NCI-H460 (cell line): ENCODE measurements around the gene EVI5. TPM values are rescaled to one million over a fixed set of nuclear protein-coding genes. Genes with fewer than 3 reads are reported as not detected.

ENCODE experiments used
- DNase-seq: peaks from one replicate; pipeline ENCODE4 v3.0.0-alpha.2; 2016; ENCODE audit warnings: low read depth; ENCODE audit errors: extremely low read depth
- total RNA-seq: library from RNA; depleted of rRNA; stranded (reverse); fragments of >200 nt; shearing (Covaris generic); gene quantifications from 2 replicates; pipeline ENCODE4 v1.2.3, GENCODE V29; 2014

Gene EVI5
- total RNA-seq, 1 experiment from 2014 or later = 20.5 TPM

DNA sequence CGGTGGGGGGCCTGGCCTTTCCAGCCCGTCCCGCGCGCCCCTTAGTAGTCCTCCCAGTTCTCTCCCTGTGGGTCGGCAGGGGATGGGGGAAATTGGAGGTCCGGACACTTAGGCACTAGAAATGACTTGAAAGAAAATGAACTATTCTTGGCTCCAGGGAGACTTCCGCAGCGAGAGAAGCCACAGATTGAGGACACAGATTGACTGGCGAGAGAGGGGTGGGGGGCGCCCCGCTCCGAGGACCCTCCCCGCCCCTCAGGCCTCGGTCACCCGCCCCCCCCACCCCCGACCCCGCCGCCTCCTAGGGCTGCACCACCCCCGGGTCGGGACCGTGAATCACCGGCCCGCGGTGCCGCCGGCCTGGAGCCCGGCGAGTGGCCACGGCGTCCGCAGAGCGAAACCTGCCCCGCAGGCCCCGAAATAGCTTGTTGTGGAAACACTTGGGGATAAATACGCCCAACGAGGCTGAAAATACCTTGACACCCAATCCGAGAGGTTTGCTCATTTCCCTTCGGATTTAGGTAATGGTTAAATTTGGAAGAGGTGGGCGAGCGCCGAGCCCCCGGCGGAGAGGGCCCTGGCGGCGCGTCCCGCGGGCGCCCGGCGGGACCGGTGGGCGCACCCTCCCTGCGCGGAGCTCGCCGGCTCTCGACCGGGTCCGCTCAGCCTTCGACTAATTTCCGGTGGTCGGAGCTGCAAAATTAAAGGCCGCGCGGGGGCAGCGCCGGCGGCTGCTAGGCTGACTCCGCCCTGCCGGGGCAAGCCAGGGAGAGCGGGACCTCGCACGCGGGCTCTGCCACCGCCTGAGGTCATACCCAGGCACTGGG lies 298.4 kb downstream of the EVI5 start, which contains the start of gene GFI1:
Gene GFI1, minus strand, starts transcription at position 675 of the 827 bp plus-strand sequence. CDS start 3,438 bp downstream, outside the sequence.
- DNase-seq = no peak

DNA sequence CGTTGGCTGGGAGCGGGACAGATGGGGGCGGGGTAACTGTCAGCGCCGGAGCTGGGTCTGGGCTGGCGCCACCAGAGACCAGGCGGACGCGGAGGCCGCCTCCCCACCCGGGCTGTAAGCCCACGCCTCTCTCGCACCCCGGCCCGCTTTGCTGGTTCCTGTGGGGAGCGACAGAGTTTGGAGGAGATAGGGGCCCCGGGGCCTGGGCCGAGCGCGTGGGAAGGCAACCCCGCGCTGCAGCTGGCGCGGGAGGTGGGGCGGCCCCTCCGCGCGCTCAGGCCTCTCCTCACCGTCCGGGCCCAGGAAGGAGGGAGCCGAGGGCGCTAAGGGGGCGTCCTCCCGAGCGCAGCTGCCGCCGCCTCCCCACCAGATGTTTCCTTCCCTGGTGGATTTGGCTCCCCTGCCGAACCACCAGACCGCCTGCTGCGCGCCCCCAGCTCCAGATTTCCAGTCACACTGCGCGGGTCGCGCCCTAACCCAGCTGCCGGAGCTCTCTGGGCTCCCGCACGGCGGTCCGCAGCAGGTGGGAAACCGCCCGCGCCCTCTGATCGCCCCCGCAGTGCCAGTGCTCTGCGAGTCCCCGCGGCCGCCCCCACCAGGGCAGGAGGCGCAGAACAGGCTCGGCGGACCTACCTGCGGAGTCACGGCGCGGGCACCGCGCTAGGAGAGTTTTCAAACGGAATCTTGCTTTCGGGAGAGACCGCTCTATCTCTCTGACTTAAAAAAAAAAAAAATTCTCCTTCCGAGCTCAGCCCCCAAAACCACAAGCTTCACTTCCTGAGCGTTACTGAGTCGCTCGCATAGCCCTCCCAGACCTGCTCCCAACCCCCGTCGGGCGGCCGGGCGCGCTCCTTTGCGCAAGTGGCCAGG lies 299.3 kb downstream of the EVI5 start:
- no peak for DNase-seq

DNA sequence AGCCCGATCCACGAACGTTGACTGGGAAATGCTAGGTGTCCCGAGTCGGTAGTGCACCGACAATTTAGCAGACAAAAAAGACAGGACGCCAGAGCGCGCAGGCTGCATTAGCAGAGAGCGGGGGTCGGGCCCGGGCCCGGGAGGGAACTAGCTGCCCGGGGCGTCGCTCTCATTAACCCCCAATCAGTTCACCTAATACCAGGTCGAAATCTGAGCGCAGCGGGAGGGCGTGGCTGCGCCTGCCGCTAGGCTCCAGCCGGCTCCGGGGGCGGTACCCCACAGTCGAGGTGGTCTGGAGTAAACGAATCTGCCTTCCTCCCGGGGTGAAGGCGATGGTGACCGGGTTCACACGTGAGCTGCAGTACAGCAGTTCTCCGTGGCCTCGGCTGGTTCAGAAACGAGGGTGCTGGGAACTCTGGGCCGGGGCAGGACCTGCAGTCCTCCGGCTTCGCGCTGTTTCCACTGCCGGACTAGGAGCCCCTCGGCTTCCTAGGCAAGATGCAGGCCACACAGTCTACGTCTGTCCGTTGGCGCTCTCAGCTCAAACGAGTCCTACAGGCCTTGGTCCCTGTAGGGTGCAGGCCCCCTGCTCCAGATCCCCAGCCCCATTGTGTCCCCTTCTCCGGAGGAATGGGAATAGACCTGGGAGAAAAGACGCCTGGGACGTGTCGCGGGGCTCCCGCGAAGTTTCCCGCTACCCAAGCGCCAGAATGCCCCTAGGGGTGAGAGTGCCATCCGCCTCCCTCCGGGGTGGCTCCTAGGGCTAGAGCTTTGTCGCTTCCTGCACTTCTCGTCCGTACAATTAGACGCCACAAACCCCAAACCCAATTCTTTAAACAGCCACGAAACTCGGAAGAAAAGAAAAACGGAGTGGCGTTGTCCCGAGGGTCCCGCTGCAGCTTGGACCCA lies 300.2 kb downstream of the EVI5 start:
- DNase-seq = no peak

DNA sequence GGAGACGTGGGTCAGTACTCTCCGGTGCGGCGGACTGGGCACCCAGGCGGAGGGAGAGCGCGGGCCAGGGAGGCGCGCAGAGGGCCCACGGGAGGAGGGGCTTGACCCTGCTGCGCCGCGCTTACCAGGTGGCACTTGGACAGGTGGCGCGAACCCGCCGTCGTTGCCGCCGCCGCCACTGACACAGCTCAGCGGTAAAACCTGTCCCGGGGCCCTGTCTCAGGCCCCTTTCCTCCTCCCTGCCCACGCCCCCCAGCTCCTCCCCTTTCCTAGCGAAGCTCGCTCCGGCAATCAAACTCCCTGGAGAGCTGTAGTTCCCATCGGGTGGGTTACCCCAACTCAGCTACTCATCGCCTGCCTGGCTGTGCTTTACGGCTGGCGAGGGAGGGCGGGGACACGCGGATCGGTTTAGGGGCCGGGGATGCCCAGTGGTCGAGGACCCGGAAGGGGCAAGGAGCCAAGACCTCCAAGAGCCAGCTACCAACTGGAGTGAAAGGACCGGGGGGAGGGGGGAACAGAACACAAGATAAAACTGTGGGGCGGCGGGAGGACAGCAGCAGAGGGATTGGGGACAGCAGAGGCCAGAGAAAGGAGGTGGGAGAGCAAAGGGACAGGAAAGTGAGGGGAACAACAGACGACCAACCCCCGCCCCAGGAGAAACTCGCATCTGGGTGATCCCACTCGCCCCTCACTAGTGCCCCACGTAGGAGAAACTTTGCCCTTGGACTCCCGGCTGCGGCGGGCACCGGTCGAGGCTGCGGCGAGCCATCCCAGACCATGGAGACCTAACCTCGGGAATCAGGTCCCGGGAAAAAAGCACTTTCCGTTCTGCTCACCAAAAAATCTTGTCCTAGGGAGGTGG lies 301.1 kb downstream of the EVI5 start:
- DNase-seq = no peak

DNA sequence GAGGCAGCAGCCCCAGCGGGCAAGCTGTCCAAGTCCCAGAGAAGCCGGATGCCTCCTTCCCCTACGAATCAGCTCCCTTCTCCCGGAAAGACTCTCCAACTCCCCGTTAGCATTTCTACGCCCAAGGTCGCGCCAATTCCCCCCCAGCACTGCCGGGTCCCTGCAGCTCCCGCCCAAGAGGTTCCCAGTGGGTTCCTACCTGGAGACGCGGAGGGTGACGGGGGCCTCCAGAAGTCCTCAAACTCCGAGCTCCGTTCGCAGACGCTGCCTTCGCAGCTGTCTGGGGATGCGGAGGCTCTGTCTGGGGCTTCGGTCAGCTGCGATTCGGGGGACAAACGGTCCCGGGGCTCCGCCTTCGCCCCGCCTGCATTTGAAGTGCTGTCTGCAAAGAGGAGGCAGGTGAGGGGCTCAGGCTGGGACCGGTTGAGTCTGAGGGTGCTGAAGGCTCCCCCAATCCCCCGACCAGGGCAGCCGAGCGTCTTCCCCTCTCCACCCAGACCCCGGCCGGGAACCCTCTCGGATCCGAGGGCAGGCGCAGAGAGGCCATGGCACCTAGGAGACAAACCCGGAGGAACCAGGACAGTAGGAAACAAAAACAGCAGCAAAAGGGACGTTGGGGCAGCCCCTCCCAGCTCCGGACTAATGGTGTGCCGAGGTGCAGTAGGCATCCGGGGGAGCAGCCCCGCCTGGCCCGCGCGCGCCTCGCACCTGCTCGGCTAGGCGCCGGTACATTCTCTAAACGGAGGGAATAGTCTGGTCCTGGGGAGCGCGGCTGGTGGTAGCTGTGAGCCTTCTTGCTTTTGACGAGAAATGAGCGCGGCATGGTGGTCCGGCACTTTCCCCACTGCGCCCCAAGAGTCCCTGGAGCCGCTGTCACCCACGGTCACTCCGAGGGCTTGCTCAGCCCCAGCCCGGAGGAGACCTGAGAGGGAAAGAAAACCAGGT lies 302.0 kb downstream of the EVI5 start:
- DNase-seq = no peak

DNA sequence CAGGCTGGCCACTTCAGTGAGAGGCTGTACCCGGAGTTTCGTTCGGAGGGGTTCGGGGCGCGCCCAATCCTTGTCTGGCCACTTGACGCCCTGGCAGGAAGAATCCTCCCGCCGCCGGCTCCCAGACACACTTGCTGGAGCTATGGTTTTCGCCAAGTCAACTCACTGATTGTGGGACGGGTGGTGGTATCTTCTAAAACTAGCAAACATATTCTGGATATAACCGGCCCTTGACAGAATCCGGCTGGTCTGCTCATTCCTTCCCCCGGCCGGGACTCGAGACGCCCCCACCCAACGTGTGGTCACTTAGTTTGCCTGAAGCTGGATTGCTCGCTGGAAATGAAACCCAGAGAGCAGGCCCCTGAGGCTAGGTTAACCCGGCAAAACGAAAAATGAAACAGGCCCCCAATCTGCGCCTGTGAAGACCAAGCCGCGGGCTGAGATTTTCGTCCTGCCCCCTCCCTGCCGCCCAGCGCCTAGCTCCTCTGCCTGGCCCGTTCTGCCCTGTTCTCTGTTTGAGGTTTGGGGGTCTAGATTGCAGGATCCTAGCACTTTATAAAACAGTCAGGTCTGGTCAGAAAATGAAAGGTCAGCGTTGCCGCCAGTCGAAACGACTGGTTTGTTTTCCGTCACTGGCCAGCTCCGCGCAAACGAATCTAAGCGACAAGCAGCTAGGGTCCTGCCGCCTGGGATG lies 302.8 kb downstream of the EVI5 start:
- no peak for DNase-seq

DNA sequence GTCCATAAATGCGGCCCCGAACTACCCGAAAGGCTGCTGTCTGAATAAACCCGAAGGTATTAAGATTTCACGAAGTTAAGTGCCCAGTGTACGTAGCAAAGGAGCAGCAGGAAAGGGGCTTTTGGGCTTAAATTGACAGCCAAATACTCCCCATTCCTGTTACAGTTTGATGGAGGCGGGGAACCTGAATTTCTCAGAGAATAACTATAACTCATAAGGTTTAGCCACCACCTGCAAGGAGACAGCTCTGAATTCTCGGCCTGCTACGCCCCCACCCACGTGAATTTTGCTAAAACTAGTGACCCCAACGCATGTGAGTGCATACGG lies 303.3 kb downstream of the EVI5 start:
- no peak for DNase-seq

DNA sequence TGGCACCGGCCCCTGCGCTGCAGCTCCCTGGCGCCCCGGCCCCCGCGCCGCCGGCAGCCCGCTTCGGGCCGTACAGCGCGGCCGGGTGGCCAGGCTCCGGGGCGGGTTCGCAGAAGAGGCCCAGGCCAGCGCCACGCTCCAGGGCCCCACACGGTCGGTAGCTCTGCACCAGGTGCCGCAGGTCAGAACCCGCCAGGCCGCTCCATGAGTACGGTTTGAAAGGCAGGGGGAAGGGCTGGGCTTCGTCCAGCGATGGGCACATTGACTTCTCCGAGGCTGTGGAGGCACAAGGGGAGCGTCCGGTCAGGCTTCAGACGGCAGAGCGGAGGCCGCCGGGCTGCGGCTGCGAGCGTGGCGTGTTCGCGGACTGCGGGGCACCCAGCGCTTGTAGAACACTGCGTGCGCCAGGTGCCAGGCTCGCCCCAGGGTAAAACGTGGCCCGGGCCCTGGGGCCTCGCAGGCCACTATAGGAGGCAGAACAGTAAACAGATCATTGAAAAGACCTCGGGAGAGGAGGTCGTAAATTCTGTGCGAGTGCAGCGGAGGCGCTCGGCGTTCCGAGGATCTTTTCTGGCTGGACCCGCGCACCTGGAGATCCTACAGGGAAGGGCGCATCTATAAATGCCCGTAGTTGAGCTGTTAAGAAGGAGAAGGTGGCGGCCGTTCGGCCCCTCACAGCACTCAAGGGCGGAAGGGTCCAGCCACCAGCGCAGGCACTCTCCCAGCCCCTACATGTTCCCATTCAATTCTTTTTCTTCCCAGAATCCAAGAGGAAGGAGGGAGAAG lies 303.9 kb downstream of the EVI5 start:
- no peak for DNase-seq

DNA sequence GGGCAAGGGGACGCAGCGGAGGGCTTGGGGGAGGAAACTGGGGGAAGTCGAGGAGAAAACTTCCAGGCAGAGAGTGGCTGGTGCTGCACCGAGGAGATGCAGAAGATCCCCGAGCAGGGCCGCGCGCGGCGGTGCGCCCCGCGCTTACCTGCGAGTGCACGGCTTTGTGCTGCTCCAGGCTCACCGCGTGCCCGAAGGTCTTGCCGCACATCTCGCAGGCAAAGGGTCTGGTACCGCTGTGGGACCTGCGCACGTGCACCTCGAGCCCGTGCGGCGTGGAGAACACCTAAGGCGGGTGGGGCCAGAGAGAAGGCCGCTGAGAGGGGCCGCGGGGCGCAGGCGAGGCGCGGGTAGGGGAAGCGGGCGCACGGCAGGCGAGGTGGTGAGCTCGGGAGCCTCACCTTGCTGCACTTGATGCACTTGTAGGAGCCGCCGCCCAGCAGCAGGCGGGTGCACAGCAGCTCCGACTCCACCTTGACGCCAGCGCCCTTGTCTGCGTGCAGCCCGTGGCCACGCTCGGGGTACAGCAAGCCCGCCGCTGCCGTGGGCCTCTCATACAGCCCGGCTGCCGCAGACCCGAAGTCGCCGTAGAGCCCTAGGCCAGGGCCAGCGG lies 304.6 kb downstream of the EVI5 start:
- DNase-seq = no peak

DNA sequence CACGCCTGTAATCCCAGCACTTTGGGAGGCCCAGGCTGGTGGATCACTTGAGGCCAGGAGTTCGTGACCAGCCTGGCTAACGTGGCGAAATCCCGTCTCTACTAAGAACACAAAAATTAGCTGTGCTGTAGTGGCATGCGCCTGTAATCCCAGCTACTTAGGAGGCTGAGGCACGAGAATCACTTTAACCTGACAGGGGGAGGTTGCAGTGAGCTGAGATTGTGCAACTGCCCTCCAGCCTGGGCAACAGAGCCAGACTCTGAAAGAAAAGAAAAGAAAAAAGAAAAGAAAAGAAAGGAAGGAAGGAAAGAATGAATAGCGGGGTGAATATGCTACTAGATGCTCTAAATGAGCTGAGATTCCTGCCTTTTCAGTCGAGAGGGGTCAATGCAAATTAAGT lies 305.3 kb downstream of the EVI5 start:
- DNase-seq = no peak

DNA sequence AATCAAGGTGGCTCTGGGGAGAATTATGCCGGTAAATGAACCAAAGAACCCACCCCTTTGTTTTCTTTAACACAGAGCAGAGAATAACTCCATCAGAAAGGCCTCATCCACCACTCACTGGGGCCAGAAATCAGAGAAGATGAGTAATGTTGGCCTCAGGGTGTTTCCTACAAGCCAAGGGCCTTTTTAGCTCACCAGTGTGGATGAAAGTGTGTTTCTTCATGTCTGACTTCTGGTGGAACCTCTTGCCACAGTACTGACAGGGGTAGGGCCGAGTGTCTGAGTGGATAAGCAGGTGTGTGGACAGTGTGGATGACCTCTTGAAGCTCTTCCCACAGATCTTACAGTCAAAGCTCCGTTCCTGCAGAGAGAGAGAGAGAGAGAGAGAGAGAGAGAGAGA lies 306.5 kb downstream of the EVI5 start:
- DNase-seq = no peak

DNA sequence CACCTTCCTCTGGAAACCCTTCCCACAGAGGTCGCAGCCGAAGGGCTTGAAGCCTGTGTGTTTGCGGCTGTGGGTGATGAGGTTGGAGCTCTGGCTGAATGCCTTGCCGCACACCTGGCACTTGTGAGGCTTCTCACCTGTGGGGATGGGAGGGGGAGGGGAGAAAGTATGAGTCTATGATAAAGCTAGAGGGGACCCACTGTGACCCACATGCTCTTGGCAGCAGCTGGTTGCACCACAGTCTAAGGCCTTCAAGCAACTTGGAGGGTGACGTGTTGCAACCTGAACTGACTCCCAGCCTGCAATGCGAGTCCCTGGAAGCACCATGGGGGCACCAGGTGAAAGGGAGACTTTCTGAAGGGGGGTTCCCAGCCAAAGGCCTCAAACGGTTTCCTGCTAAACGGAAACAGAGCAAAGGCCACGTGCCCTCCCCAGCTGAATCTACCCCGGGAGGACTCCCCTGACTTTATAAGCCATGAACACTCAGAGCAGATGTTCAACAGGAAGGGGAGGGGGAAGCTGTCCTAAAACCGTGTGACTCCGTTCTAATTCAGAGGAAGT lies 308.8 kb downstream of the EVI5 start:
- DNase-seq = no peak

DNA sequence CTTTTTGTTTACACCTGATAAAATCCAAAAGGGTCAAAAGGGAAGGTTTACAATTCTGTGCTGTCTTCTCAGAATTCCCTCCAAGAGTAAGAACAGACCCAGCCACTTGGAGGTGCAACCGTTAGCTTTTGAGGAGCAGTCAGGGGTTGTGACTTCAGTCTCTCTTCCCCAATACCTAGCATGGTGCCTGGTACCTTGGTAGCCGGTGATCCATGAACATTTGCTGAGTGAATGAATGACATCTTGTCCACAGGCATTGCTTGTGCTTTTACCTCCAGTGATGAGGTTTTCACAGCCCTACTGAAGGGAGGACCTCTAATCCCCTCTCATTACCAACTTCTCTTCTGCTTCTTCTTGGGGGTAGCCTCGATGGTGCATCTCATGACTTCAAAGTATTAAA lies 309.9 kb downstream of the EVI5 start:
- DNase-seq = no peak

DNA sequence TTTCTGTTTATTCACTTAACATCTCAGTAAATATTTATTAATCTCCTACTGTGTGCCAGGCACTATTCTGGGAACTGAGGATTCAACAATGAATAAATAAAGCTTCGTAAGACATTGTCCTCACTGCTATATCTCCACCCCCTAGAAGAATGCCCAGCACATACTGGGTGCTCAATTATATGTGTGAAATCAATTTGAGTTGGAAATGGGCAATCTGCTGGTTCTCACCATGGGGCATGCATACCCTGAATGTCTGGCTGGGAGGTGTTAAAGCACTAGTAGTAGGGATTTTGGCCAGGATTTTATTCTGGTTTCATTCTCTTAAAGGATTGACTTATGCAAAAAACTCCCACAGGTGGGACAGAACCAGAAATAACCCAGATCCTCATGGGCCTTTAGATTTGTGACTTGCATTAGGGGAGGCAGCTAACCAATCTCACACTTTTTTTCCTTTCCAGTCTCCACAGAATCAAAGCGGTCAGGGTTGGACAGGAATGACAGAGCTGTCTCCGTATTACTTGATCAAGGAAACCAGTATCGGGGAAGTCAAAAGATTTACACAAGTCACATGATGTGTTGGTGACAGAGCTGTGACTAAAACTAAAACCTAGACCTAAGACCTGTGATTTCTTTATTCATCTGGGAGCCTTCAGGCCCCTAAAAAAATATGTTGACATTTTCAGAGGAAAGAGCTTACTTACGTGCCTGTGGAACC lies 311.0 kb downstream of the EVI5 start:
- no peak for DNase-seq

DNA sequence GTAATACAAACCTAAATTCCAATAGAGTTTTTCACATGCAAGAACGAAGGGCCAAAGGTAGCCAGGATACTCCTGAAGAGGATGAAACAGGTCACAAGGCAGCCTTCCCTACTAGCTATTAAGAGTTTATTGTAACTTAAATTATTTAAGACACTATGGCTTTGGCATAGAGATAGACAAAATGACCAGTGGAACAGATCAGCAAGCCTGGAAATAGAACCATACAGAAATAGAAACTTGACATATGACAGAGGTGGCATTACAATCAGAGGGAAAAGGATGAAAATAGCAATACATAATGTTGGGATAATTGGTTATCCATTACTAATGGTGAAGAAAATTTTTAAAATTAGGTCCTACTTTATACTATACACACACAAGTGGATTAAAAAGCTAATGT lies 314.7 kb downstream of the EVI5 start:
- DNase-seq = no peak
